ENCODE data around the gene CASD1.

CASD1 gene

DNA sequence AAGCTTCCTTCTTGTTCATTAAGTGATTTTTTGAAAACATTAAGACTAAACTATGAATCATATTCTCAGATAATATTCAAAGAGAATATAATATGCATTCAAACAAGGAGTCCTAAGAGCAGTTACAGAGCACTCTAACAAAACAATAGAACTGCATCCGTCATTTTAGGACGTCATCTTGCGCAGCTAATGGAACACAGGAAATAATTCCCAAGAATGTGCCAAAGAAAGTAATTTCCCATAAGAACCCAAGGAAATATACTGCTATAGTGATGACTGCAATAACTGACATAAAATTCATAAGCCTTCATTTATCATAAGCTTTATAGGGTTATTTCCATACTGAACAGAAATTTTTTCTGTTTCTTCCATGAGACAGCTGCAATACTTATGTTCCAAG is 28.3 kb upstream of the CASD1 start:
- no peak for TF ChIP-seq CTCF (conservative IDR thresholded peaks at IDR 0.05; ENCODE audit: low read length)
- no peak overlapping the region for H3K4me3 ChIP-seq (ENCODE audit: low read length)
- DNase-seq (ENCODE audit: low read depth) = no peak

GRCh38 chr7:94482796-94483195 is 26.8 kb upstream of the CASD1 start:
- no peak for DNase-seq (ENCODE audit: low read depth)
- no peak overlapping the region for H3K4me3 ChIP-seq (ENCODE audit: low read length)
- TF ChIP-seq CTCF (conservative IDR thresholded peaks at IDR 0.05; ENCODE audit: low read length) = no peak

DNA sequence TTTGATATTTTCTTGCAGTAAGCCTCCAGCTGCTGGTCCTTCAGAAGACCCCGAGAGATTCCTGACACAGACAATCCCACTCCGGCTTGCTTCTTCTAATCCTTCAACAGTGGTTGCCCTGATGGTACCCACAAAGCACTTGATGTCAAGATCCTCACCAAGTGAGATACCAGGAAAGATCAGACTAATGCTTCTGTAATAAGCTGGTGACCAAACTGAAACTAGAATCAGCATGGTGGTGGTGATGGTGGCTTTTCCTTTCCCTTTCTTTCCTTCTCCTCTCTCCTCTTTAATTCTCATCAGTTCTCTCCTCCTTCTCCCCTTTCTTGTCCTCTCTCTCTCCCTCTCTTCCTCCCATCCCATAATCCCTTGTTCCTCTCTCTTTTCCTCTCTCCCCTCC is 25.8 kb upstream of the CASD1 start:
- no peak for DNase-seq (ENCODE audit: low read depth)

GRCh38 chr7:94486216-94486615 is 23.4 kb upstream of the CASD1 start:
- H3K4me3 ChIP-seq (ENCODE audit: low read length) = no peak overlapping the region
- no peak for DNase-seq (ENCODE audit: low read depth)
- no peak for TF ChIP-seq CTCF (conservative IDR thresholded peaks at IDR 0.05; ENCODE audit: low read length)

More for the DNA sequence above, 25.8 kb upstream of the CASD1 start:
- TF ChIP-seq CTCF (conservative IDR thresholded peaks at IDR 0.05; ENCODE audit: low read length) = no peak
- no peak overlapping the region for H3K4me3 ChIP-seq (ENCODE audit: low read length)

DNA sequence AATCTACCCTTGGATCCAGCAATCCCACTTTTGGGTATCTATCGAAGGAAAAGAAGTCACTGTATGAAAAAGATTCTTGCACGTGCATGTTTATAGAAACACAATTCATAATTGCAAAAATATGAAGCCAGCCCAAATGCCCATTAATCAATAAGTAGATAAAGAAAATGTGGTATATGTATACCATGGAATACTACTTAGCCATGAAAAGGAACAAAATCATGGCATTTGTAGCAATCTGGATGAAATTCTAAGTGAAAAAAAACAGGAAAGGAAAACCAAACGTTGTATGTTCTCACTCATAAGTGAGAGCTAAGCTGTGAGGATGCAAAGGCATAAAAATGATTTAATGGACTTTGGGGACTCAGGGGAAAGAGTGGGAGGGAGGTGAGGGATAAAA is 18.2 kb upstream of the CASD1 start:
- no peak for DNase-seq (ENCODE audit: low read depth)
- no peak for TF ChIP-seq CTCF (conservative IDR thresholded peaks at IDR 0.05; ENCODE audit: low read length)
- no peak overlapping the region for H3K4me3 ChIP-seq (ENCODE audit: low read length)

DNA sequence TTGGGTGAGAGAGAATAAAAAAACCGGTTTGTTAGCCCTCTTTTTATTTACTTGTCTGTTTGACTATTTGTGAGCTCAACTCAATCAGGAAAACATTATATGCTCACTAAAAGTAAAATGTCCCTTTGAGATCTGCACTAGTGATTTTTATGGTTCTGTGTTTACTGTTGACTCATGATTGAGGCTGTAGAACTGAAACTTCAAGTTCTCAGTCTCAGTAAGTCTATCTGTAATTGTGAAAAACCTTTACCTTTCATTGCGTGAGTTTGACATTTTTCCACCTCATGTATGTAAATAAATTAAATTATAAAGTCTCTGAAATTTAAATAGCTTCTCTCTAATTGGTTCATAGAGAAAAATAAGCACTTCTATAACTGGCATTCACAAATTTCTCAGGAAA is 17.0 kb upstream of the CASD1 start:
- H3K4me3 ChIP-seq (ENCODE audit: low read length) = no peak overlapping the region
- no peak for DNase-seq (ENCODE audit: low read depth)
- TF ChIP-seq CTCF (conservative IDR thresholded peaks at IDR 0.05; ENCODE audit: low read length) = no peak

DNA sequence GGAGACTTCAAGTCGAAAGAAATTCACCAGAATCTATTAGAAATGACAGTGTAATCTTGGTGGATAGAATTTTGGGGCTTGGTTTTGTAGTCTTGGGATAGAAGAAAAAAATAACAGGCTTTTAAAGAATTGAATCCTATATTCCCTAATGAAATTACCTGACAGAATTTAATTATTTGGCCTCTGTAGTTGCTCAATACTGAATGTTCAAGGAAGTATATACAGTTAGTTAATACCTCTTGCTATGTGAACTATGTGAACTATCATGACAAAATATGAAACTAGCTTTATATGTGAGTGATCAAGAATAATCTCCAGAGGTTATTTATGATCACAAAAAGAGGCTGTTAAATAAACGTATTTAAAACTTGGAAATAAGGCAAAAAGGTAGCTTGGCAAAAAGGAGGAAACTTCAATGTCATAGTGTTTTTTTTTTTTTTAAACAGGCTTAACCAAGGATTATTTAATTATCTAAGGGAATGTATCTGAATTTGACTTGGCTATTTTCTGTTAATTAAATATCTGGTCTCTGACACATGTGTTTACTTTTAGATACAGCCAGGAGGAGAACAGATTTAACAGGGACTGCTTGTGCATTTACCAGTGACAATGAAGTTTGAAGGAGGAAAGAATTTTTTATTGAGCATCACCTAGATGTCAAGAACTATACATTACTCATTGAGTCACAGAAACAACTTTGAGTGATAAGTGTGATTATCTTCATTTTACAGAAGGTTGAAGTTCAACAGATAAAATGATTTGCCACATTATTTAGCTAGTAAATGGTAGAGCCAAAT is 11.5 kb upstream of the CASD1 start:
- no peak overlapping the region for H3K4me3 ChIP-seq (ENCODE audit: low read length)
- no peak for DNase-seq (ENCODE audit: low read depth)
- no peak for TF ChIP-seq CTCF (conservative IDR thresholded peaks at IDR 0.05; ENCODE audit: low read length)
